ENCODE data around the gene ZNF700. TPM values are rescaled to one million over a fixed set of nuclear protein-coding genes. Genes with fewer than 3 reads are reported as not detected.

The ZNF700 gene

Small RNA genes within 50 kb of the gene (small RNA-seq; reads per million reads assigned to genes)
- not detected for gene RNA5SP464 (ENCODE audit: insufficient read depth)
